HEK293 (cell line): ENCODE results near the gene C4BPB.

Source experiments
- ATF2 ChIP-seq: fragments of 450-650 bp; formaldehyde crosslinking; IDR thresholded peaks from 2 replicates; pipeline ENCODE4 v1.5.1; 2016; ENCODE audit warnings: missing biosample characterization, missing genetic modification characterization, low read depth
- CTCF ChIP-seq: fragments of 450-650 bp; formaldehyde crosslinking; IDR thresholded peaks from 2 replicates; pipeline ENCODE4 v1.5.1; 2016; ENCODE audit warnings: missing biosample characterization, missing genetic modification characterization
- GFI1B ChIP-seq: fragments of 450-650 bp; formaldehyde crosslinking; IDR thresholded peaks from 2 replicates; pipeline ENCODE4 v1.5.1; 2016; ENCODE audit warnings: missing biosample characterization, missing genetic modification characterization
- PATZ1 ChIP-seq: fragments of 450-650 bp; formaldehyde crosslinking; IDR thresholded peaks from 2 replicates; pipeline ENCODE4 v1.5.1; 2016; ENCODE audit warnings: missing biosample characterization, missing genetic modification characterization
- SP2 ChIP-seq: fragments of 450-650 bp; formaldehyde crosslinking; IDR thresholded peaks from 2 replicates; pipeline ENCODE4 v1.5.1; 2016; ENCODE audit warnings: missing biosample characterization, missing genetic modification characterization
- TCF7L2 ChIP-seq: IDR thresholded peaks from 2 replicates; pipeline ENCODE4 v1.6.1; 2011; ENCODE audit warnings: low read depth, mild to moderate bottlenecking, inconsistent platforms, low read length, moderate library complexity, borderline replicate concordance
- ZBTB7A ChIP-seq: fragments of 450-650 bp; formaldehyde crosslinking; IDR thresholded peaks from 2 replicates; pipeline ENCODE4 v1.5.1; 2016; ENCODE audit warnings: low read depth, missing biosample characterization, missing genetic modification characterization
- ZNF211 ChIP-seq: fragments of 450-650 bp; formaldehyde crosslinking; IDR thresholded peaks from 2 replicates; pipeline ENCODE4 v1.5.1; 2016; ENCODE audit warnings: low read depth, missing biosample characterization, missing genetic modification characterization
- ZNF23 ChIP-seq: fragments of 450-650 bp; formaldehyde crosslinking; IDR thresholded peaks from 2 replicates; pipeline ENCODE4 v1.5.1; 2016; ENCODE audit warnings: missing biosample characterization, missing genetic modification characterization, borderline replicate concordance
- ZNF274 ChIP-seq, 2 experiments: fragments of 200-500 bp in 1 of 2; fragments of 450-650 bp in 1 of 2; sonication (Bioruptor generic) in 1 of 2; formaldehyde crosslinking in 1 of 2; IDR thresholded peaks; 2 replicates each; pipeline versions ENCODE4 v1.5.1 to v1.6.1; 2014 to 2016; ENCODE audit warnings: borderline replicate concordance in 1 of 2, inconsistent platforms in 1 of 2, low read length in 1 of 2, missing biosample characterization in 1 of 2, missing genetic modification characterization in 1 of 2
- ZNF426 ChIP-seq: fragments of 450-650 bp; formaldehyde crosslinking; IDR thresholded peaks from 2 replicates; pipeline ENCODE4 v1.5.1; 2017; ENCODE audit warnings: missing biosample characterization, missing genetic modification characterization, mild to moderate bottlenecking, inconsistent platforms, moderate library complexity
- ZNF549 ChIP-seq: fragments of 450-650 bp; IDR thresholded peaks from 2 replicates; pipeline ENCODE4 v1.5.1; 2018; ENCODE audit warnings: missing biosample characterization, missing genetic modification characterization, mild to moderate bottlenecking, inconsistent platforms, moderate library complexity
- ZNF558 ChIP-seq: fragments of 450-650 bp; formaldehyde crosslinking; IDR thresholded peaks from 2 replicates; pipeline ENCODE4 v1.5.1; 2016; ENCODE audit warnings: missing biosample characterization, missing genetic modification characterization
- ZNF701 ChIP-seq: fragments of 450-650 bp; formaldehyde crosslinking; IDR thresholded peaks from 2 replicates; pipeline ENCODE4 v1.5.1; 2016; ENCODE audit warnings: missing biosample characterization, missing genetic modification characterization

GRCh38 chr1:207115269-207115668, 26.6 kb downstream of the C4BPB start:
- TF ChIP-seq ZNF23 (tag by site-specific recombination) (no peak), CTCF (tag by site-specific recombination) (no peak), ZNF701 (no peak), SP2 (no peak), ATF2 (no peak), PATZ1 (no peak), TCF7L2 (no peak), ZNF274 (IDR thresholded peaks at IDR 0.05; ENCODE audit: low read length) (no peak), ZNF274 (tag by site-specific recombination; IDR thresholded peaks at IDR 0.05; ENCODE audit: borderline replicate concordance) (no peak), ZNF211 (no peak), ZBTB7A (tag by site-specific recombination) (no peak), ZNF426 (tag by site-specific recombination) (no peak), GFI1B (tag by site-specific recombination) (no peak), ZNF558 (tag by site-specific recombination) (no peak), ZNF549 (tag by site-specific recombination) (no peak)
